Osteoblast (primary cell): ENCODE results near the gene CCDC6. TPM values are rescaled to one million over a fixed set of nuclear protein-coding genes. Genes with fewer than 3 reads are reported as not detected.

Experiments
- DNase-seq: peaks from one replicate; pipeline ENCODE4 v3.0.0; 2011; ENCODE audit warnings: low spot score, mixed read lengths; ENCODE audit not compliant: insufficient read length; ENCODE audit errors: missing footprints
- H2AFZ ChIP-seq: 2 replicates; pipeline ENCODE4 v1.6.0; 2011; ENCODE audit warnings: mild to moderate bottlenecking, low read length
- H3K27ac ChIP-seq: 2 replicates; pipeline ENCODE4 v1.5.1; 2011; ENCODE audit warnings: mild to moderate bottlenecking, low read depth, low read length, moderate library complexity
- H3K27me3 ChIP-seq: 2 replicates; pipeline ENCODE4 v1.6.0; 2012; ENCODE audit warnings: mild to moderate bottlenecking, control low read depth, inconsistent platforms, low read length, moderate library complexity; ENCODE audit not compliant: insufficient read depth
- H3K36me3 ChIP-seq: 2 replicates; pipeline ENCODE4 v1.5.1; 2011; ENCODE audit warnings: mild to moderate bottlenecking, low read length, control low read depth, moderate library complexity; ENCODE audit not compliant: insufficient read depth
- H3K4me1 ChIP-seq: 2 replicates; pipeline ENCODE4 v1.5.1; 2011; ENCODE audit warnings: mild to moderate bottlenecking, low read length, control low read depth, moderate library complexity; ENCODE audit not compliant: insufficient read depth
- H3K4me2 ChIP-seq: 2 replicates; pipeline ENCODE4 v1.6.0; 2011; ENCODE audit warnings: mild to moderate bottlenecking, low read length; ENCODE audit not compliant: insufficient read depth
- H3K4me3 ChIP-seq: fragments of 200-600 bp; sonication (generic); 3 replicates; pipeline ENCODE4 v1.5.1; 2012; ENCODE audit warnings: mild to moderate bottlenecking, low read length, inconsistent platforms; ENCODE audit not compliant: insufficient read depth
- H3K79me2 ChIP-seq: 2 replicates; pipeline ENCODE4 v1.6.0; 2012; ENCODE audit warnings: mild to moderate bottlenecking, low read length, control low read depth, inconsistent platforms; ENCODE audit not compliant: insufficient read depth
- H3K9me3 ChIP-seq: 2 replicates; pipeline ENCODE4 v1.5.1; 2011; ENCODE audit warnings: low read depth, low read length, control low read depth
- H4K20me1 ChIP-seq: 2 replicates; pipeline ENCODE4 v1.6.0; 2012; ENCODE audit warnings: mild to moderate bottlenecking, low read length, control low read depth; ENCODE audit not compliant: insufficient read depth
- CTCF ChIP-seq: IDR thresholded peaks from 2 replicates; pipeline ENCODE4 v1.5.1; 2011; ENCODE audit warnings: mild to moderate bottlenecking, low read depth, low read length, moderate library complexity; ENCODE audit errors: extremely low read depth
- total RNA-seq: library from RNA; depleted of rRNA; stranded (reverse); fragments of >200 nt; gene quantifications from 2 replicates; pipeline ENCODE4 v1.2.3, GENCODE V29; 2012

Gene CCDC6
- total RNA-seq, 1 donor, result 51.8 TPM

- Histone ChIP-seq H2AFZ (no peak overlapping the region), H3K4me1 (no peaks in the 10 kb centered on the region), H3K4me2 (no peak overlapping the region), H3K36me3 (no peaks in the 10 kb centered on the region), H3K79me2 (no peaks in the 10 kb centered on the region), H3K27ac (no peak overlapping the region), H3K4me3 (no peak overlapping the region), H4K20me1 (no peaks in the 10 kb centered on the region), H3K9me3 (peaks cover 2% of the 10 kb centered on the region), H3K27me3 (no peaks in the 10 kb centered on the region)
- TF ChIP-seq CTCF, result no peak
- no peak for DNase-seq
Observed at GRCh38 chr10:59926086-59926485, 19.7 kb upstream of the CCDC6 start.

GRCh38 chr10:59922907-59923306 lies 16.6 kb upstream of the CCDC6 start:
- H3K4me3 ChIP-seq, result no peak overlapping the region
- no peak overlapping the region for H3K4me2 ChIP-seq
- H3K27ac ChIP-seq, result no peak overlapping the region
- peaks cover 2% of the 10 kb centered on the region for H3K9me3 ChIP-seq
- H3K36me3 ChIP-seq, result no peaks in the 10 kb centered on the region
- H3K79me2 ChIP-seq, result no peaks in the 10 kb centered on the region
- DNase-seq, result no peak
- no peaks in the 10 kb centered on the region for H3K4me1 ChIP-seq
- TF ChIP-seq CTCF, result no peak
- H4K20me1 ChIP-seq, result no peaks in the 10 kb centered on the region
- no peak overlapping the region for H2AFZ ChIP-seq
- H3K27me3 ChIP-seq, result no peaks in the 10 kb centered on the region

GRCh38 chr10:59917922-59918321 lies 11.6 kb upstream of the CCDC6 start:
- no peaks in the 10 kb centered on the region for H4K20me1 ChIP-seq
- no peaks in the 10 kb centered on the region for H3K9me3 ChIP-seq
- no peak for TF ChIP-seq CTCF
- H3K4me2 ChIP-seq, result no peak overlapping the region
- no peaks in the 10 kb centered on the region for H3K4me1 ChIP-seq
- H2AFZ ChIP-seq, result no peak overlapping the region
- H3K27me3 ChIP-seq, result no peaks in the 10 kb centered on the region
- no peaks in the 10 kb centered on the region for H3K79me2 ChIP-seq
- no peak overlapping the region for H3K4me3 ChIP-seq
- DNase-seq, result no peak
- H3K27ac ChIP-seq, result no peak overlapping the region
- no peaks in the 10 kb centered on the region for H3K36me3 ChIP-seq

GRCh38 chr10:59913547-59914237 lies 7.3 kb upstream of the CCDC6 start:
- no peaks in the 10 kb centered on the region for H3K79me2 ChIP-seq
- no peak overlapping the region for H2AFZ ChIP-seq
- no peak overlapping the region for H3K4me2 ChIP-seq
- H3K27ac ChIP-seq, result no peak overlapping the region
- H3K4me3 ChIP-seq, result no peak overlapping the region
- no peaks in the 10 kb centered on the region for H3K9me3 ChIP-seq
- no peak for DNase-seq
- H3K36me3 ChIP-seq, result no peaks in the 10 kb centered on the region
- no peaks in the 10 kb centered on the region for H3K27me3 ChIP-seq
- H4K20me1 ChIP-seq, result no peaks in the 10 kb centered on the region
- no peak for TF ChIP-seq CTCF
- H3K4me1 ChIP-seq, result no peaks in the 10 kb centered on the region
